Liver (tissue), 2 donors: Measurements from ENCODE around the gene ALKBH2.

Source experiments
- FOXA1 ChIP-seq: IDR thresholded peaks from 2 replicates; pipeline ENCODE4 v1.6.1; 2016; ENCODE audit warnings: antibody characterized with exemption
- TF ChIP-seq, protein P1 (sequence below): IDR thresholded peaks from 2 replicates; pipeline ENCODE4 v1.6.1; 2016; ENCODE audit warnings: antibody characterized with exemption
- TF ChIP-seq, protein P2 (sequence below): fragments of 150-350 bp; IDR thresholded peaks from 2 replicates; pipeline ENCODE4 v1.5.1; 2017; ENCODE audit warnings: improper control_type of control experiment, low read depth, low read length; ENCODE audit not compliant: missing input control
- donor health status: healthy.

DNA sequence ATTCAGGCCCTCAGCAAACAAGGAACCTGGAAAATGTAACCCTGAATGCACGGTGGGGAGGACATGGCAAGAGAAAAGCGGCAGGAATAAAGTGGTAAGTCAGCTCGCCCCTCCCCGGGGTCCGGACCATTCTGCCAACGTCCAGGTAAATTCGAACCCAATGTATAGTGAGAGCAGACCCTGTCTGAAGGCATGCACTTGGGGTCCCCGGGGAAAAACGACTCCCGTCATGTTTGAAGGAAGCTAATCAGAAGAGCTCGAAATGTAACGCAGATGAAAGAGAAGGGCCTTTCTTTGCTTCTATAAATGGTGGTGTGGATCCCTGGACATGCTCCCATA lies 23.3 kb upstream of the ALKBH2 start:
- TF ChIP-seq, protein P1, sequence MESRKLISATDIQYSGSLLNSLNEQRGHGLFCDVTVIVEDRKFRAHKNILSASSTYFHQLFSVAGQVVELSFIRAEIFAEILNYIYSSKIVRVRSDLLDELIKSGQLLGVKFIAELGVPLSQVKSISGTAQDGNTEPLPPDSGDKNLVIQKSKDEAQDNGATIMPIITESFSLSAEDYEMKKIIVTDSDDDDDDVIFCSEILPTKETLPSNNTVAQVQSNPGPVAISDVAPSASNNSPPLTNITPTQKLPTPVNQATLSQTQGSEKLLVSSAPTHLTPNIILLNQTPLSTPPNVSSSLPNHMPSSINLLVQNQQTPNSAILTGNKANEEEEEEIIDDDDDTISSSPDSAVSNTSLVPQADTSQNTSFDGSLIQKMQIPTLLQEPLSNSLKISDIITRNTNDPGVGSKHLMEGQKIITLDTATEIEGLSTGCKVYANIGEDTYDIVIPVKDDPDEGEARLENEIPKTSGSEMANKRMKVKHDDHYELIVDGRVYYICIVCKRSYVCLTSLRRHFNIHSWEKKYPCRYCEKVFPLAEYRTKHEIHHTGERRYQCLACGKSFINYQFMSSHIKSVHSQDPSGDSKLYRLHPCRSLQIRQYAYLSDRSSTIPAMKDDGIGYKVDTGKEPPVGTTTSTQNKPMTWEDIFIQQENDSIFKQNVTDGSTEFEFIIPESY: no peak
- no peak for TF ChIP-seq FOXA1
- TF ChIP-seq, protein P2, sequence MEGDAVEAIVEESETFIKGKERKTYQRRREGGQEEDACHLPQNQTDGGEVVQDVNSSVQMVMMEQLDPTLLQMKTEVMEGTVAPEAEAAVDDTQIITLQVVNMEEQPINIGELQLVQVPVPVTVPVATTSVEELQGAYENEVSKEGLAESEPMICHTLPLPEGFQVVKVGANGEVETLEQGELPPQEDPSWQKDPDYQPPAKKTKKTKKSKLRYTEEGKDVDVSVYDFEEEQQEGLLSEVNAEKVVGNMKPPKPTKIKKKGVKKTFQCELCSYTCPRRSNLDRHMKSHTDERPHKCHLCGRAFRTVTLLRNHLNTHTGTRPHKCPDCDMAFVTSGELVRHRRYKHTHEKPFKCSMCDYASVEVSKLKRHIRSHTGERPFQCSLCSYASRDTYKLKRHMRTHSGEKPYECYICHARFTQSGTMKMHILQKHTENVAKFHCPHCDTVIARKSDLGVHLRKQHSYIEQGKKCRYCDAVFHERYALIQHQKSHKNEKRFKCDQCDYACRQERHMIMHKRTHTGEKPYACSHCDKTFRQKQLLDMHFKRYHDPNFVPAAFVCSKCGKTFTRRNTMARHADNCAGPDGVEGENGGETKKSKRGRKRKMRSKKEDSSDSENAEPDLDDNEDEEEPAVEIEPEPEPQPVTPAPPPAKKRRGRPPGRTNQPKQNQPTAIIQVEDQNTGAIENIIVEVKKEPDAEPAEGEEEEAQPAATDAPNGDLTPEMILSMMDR: no peak
